ENCODE measurements around the gene PRXL2A. TPM values are rescaled to one million over a fixed set of nuclear protein-coding genes. Genes with fewer than 3 reads are reported as not detected.
A peak's percentile ranks its signal among the peaks of the same experiment; 100 is the strongest.

PRXL2A gene
- total RNA-seq, 1 experiment from 2014 or later = 47.1 TPM

DNA sequence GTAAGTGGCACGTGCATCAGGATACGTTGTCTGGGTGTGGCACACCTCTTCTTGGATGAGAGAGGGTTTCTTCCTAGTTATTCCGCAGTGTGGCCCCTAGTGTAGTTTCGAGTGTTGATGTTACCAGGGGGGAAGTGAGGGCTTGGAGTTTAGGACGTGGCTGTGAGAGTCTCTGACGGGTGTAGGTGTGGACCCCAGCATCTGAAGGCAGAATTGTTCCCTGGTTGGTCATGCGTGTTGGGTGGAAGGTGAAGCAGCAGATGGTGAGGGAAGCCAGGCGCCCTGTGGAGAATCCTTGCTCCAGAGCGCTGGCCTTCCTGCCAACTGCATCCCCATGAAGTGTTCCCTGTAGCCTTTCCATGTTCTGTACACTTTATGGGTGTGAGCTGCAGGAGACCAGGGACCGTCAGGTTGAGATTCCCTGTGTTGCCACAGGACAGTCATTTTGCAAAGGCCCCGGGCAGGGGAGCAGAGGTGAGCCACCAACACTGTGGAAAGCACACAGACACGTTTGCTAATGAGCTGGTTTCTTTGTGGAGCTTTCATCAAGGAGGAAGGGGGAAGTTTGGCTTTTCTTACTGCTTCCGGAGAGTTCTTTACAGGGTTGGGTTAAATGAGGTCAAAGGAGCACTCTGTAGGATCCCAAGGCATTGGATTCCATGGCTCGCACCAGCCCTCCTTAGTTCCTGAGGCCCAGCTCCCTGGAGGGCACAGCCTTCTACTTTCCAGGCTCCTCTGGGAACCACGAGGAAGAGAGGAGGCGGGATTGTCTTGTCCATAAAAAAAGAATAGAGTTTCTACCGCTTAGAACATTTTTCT, 77.8 kb downstream of the PRXL2A start:
- Histone ChIP-seq H3K27ac (ENCODE audit: insufficient read length, low read depth, low read length) (no peak overlapping the region), H4K8ac (replicated peaks; ENCODE audit: insufficient read length, low read depth, low read length) (no peak overlapping the region), H2AFZ (ENCODE audit: low read length) (no peak overlapping the region), H2AK5ac (ENCODE audit: insufficient read length, low read length) (no peak overlapping the region), H3T11ph (ENCODE audit: low read length) (no peak overlapping the region), H3K4me2 (ENCODE audit: insufficient read depth, insufficient read length, low read length) (no peak overlapping the region), H2BK15ac (ENCODE audit: low read depth, low read length) (no peak overlapping the region), H3K23ac (ENCODE audit: insufficient read length, low read depth, low read length) (no peak overlapping the region), H3K23me2 (ENCODE audit: insufficient read length, low read depth, low read length, poor library complexity, severe bottlenecking) (no peaks in the 10 kb centered on the region), H4K91ac (ENCODE audit: insufficient read length, low read depth, low read length) (no peak overlapping the region), H3K27me3 (ENCODE audit: insufficient read depth, low read length) (no peaks in the 10 kb centered on the region), H3K18ac (ENCODE audit: insufficient read length, low read depth, low read length) (no peak overlapping the region), H3K14ac (ENCODE audit: insufficient read depth, low read length) (no peak overlapping the region), H3K79me1 (ENCODE audit: insufficient read depth, low read depth, low read length, poor library complexity, severe bottlenecking) (peaks cover 3% of the 10 kb centered on the region), H2BK120ac (ENCODE audit: low read depth, low read length, poor library complexity, severe bottlenecking) (no peak overlapping the region), H3K4me1 (ENCODE audit: insufficient read depth, low read length) (peaks cover 9% of the 10 kb centered on the region; the same call in 1 of the 2 replicates), H3K56ac (ENCODE audit: insufficient read length, low read depth, low read length) (no peak overlapping the region), H3K79me2 (ENCODE audit: insufficient read depth, low read length) (peaks cover 15% of the 10 kb centered on the region; the same call in 1 of the 2 replicates), H3K9ac (ENCODE audit: extremely low read depth, insufficient read length, low read length) (no peak overlapping the region), H3K9me3 (ENCODE audit: control insufficient read depth, low read depth, low read length) (no peaks in the 10 kb centered on the region), H2BK5ac (ENCODE audit: insufficient read length, low read length) (no peak overlapping the region), H2BK20ac (ENCODE audit: low read depth, low read length, poor library complexity, severe bottlenecking) (no peak overlapping the region), H3K4ac (ENCODE audit: low read depth, low read length) (no peak overlapping the region), H4K20me1 (ENCODE audit: control insufficient read depth, insufficient read depth, insufficient read length) (no peaks in the 10 kb centered on the region), H2BK12ac (ENCODE audit: insufficient read length, low read depth, low read length) (no peak overlapping the region), H4K5ac (ENCODE audit: insufficient read length, low read depth, low read length) (no peak overlapping the region)
- Mint-ChIP-seq H3K27ac (peak overlapping the region in 2 of 3 experiments; percentile 42 to 65; a peak in 3 of 7 replicates), H3K4me3 (no peak overlapping the region; a peak in 1 of 5 replicates), H3K27me3 (ENCODE audit: low read depth) (no peaks in the 10 kb centered on the region), H3K4me1 (peaks cover 43 to 59% of the 10 kb centered on the region in 2 experiments), H3K9me3 (no peaks in the 10 kb centered on the region), H3K36me3 (ENCODE audit: insufficient read depth in 1 of 3, low read depth in 3 of 3) (peaks cover 14 to 18% (median 16%) of the 10 kb centered on the region in 3 experiments)
- no CpG with 5 or more reads among the region's 17 CpGs for WGBS (ENCODE audit: extremely low coverage, insufficient read length, low lambda C conversion rate)
- no peak for DNase-seq
- TF ChIP-seq, protein P1, sequence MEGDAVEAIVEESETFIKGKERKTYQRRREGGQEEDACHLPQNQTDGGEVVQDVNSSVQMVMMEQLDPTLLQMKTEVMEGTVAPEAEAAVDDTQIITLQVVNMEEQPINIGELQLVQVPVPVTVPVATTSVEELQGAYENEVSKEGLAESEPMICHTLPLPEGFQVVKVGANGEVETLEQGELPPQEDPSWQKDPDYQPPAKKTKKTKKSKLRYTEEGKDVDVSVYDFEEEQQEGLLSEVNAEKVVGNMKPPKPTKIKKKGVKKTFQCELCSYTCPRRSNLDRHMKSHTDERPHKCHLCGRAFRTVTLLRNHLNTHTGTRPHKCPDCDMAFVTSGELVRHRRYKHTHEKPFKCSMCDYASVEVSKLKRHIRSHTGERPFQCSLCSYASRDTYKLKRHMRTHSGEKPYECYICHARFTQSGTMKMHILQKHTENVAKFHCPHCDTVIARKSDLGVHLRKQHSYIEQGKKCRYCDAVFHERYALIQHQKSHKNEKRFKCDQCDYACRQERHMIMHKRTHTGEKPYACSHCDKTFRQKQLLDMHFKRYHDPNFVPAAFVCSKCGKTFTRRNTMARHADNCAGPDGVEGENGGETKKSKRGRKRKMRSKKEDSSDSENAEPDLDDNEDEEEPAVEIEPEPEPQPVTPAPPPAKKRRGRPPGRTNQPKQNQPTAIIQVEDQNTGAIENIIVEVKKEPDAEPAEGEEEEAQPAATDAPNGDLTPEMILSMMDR (conservative IDR thresholded peaks at IDR 0.05) = no peak

Other genes starting within 250 kb of the PRXL2A start
- 64.0 and 68.1 TPM in 2 replicates for gene ANXA11, start 203.0 kb upstream of the PRXL2A start, total RNA-seq (2021)
- 1.8 and 2.1 TPM in 2 replicates for gene MAT1A, start 118.9 kb upstream of the PRXL2A start, total RNA-seq (2021)
- gene DYDC1, start 51.8 kb upstream of the PRXL2A start, total RNA-seq (2021) = not detected in 2 replicates
- gene DYDC2, start 51.8 kb upstream of the PRXL2A start, total RNA-seq (2021) = 2.6 and 2.8 TPM in 2 replicates
- gene TSPAN14, start 45.8 kb downstream of the PRXL2A start, total RNA-seq (2021) = 46.6 and 46.8 TPM in 2 replicates
- gene SH2D4B, start 129.4 kb downstream of the PRXL2A start, total RNA-seq (2021) = 0.07 TPM in 1 of 2 replicates, not detected in the other